ENCODE measurements around the gene CYP46A1.

Gene CYP46A1

DNA sequence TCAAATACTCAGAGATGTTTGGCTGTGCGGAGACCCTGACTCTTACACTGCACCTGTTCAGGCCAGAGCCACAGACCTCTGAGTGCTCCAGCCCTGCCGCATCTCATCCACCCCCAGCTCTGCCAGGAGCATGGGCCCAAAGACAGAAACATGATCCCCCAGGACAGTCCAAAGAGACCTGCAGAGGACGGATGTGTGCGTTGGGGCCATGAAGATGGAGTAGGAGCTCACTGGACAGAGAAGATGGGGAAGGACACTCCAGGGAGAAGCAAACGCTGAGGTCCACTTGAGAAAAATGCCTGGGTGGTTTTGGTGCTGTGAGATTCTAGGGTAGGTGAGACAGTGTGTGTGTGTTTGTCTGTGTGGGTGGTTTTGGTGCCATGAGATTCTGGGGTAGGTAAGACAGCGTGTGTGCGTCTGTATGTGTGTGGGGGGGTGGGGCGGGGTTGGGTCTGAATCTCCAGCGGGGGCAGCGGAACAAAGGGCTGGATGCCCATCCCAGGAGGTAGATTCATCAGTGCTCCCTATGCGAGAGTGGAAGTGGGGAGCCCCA is 40.0 kb upstream of the CYP46A1 start:
- no peak overlapping the region for H3K4me3 ChIP-seq (ENCODE audit: low read depth, low read length)
- no peak for TF ChIP-seq CTCF (IDR thresholded peaks at IDR 0.05; ENCODE audit: borderline replicate concordance, insufficient read depth, low read depth, low read length)

- H3K4me3 ChIP-seq (ENCODE audit: low read depth, low read length), result no peak within 1 kb of the TSS
Measured at GRCh38 chr14:99644723-99645544, 39.2 kb upstream of the CYP46A1 start, which contains the start of gene HHIPL1. Gene HHIPL1, plus strand, starts transcription at chr14:99645129. Its CDS starts 79 bp downstream, at chr14:99645208.

GRCh38 chr14:99645545-99646505 is 38.3 kb upstream of the CYP46A1 start:
- no peak overlapping the region for H3K4me3 ChIP-seq (ENCODE audit: low read depth, low read length)
- no peak for TF ChIP-seq CTCF (IDR thresholded peaks at IDR 0.05; ENCODE audit: borderline replicate concordance, insufficient read depth, low read depth, low read length)

More at GRCh38 chr14:99644723-99645544, 39.2 kb upstream of the CYP46A1 start, which contains the start of gene HHIPL1:
- no peak for TF ChIP-seq CTCF (IDR thresholded peaks at IDR 0.05; ENCODE audit: borderline replicate concordance, insufficient read depth, low read depth, low read length)

GRCh38 chr14:99647411-99647810 is 36.7 kb upstream of the CYP46A1 start:
- H3K4me3 ChIP-seq (ENCODE audit: low read depth, low read length), result no peak overlapping the region
- no peak for TF ChIP-seq CTCF (IDR thresholded peaks at IDR 0.05; ENCODE audit: borderline replicate concordance, insufficient read depth, low read depth, low read length)

GRCh38 chr14:99648027-99648784 is 35.9 kb upstream of the CYP46A1 start:
- TF ChIP-seq CTCF (IDR thresholded peaks at IDR 0.05; ENCODE audit: borderline replicate concordance, insufficient read depth, low read depth, low read length), result no peak
- no peak overlapping the region for H3K4me3 ChIP-seq (ENCODE audit: low read depth, low read length)

GRCh38 chr14:99649219-99649618 is 34.9 kb upstream of the CYP46A1 start:
- H3K4me3 ChIP-seq (ENCODE audit: low read depth, low read length), result no peak overlapping the region
- TF ChIP-seq CTCF (IDR thresholded peaks at IDR 0.05; ENCODE audit: borderline replicate concordance, insufficient read depth, low read depth, low read length), result no peak

Measured in GM12875 (cell line).